Measurements from ENCODE around the gene CIPC.

- TF ChIP-seq CTCF (IDR thresholded peaks at IDR 0.05 in 2 of 3, conservative IDR thresholded peaks at IDR 0.05 in 1 of 3; ENCODE audit: borderline replicate concordance in 1 of 3, insufficient read depth in 1 of 3, low read depth in 2 of 3, low read length in 2 of 3) (no peak), TCF7L2 (IDR thresholded peaks at IDR 0.05; ENCODE audit: borderline replicate concordance, extremely low read depth, insufficient read depth, insufficient read length) (no peak), ZFX (IDR thresholded peaks at IDR 0.05) (no peak), EZH2phosphoT487 (IDR thresholded peaks at IDR 0.05; ENCODE audit: borderline replicate concordance) (no peak), POLR2A (IDR thresholded peaks at IDR 0.05; ENCODE audit: borderline replicate concordance, extremely low read depth, insufficient read depth, insufficient read length) (no peak), POLR2AphosphoS5 (IDR thresholded peaks at IDR 0.05; ENCODE audit: low read depth, low read length) (no peak), RAD21 (IDR thresholded peaks at IDR 0.05; ENCODE audit: low read depth) (no peak), EZH2 (IDR thresholded peaks at IDR 0.05) (no peak), SP1 (IDR thresholded peaks at IDR 0.05; ENCODE audit: low read depth) (no peak), YY1 (IDR thresholded peaks at IDR 0.05; ENCODE audit: extremely low read depth, insufficient replicate concordance, low read depth, low read length) (no peak), ELF1 (IDR thresholded peaks at IDR 0.05; ENCODE audit: borderline replicate concordance, low read depth) (no peak), SIN3A (IDR thresholded peaks at IDR 0.05; ENCODE audit: low read depth) (no peak)
- TF ChIP-seq, protein P1, sequence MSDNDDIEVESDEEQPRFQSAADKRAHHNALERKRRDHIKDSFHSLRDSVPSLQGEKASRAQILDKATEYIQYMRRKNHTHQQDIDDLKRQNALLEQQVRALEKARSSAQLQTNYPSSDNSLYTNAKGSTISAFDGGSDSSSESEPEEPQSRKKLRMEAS (IDR thresholded peaks at IDR 0.05) = no peak
- TF ChIP-seq, protein P2, sequence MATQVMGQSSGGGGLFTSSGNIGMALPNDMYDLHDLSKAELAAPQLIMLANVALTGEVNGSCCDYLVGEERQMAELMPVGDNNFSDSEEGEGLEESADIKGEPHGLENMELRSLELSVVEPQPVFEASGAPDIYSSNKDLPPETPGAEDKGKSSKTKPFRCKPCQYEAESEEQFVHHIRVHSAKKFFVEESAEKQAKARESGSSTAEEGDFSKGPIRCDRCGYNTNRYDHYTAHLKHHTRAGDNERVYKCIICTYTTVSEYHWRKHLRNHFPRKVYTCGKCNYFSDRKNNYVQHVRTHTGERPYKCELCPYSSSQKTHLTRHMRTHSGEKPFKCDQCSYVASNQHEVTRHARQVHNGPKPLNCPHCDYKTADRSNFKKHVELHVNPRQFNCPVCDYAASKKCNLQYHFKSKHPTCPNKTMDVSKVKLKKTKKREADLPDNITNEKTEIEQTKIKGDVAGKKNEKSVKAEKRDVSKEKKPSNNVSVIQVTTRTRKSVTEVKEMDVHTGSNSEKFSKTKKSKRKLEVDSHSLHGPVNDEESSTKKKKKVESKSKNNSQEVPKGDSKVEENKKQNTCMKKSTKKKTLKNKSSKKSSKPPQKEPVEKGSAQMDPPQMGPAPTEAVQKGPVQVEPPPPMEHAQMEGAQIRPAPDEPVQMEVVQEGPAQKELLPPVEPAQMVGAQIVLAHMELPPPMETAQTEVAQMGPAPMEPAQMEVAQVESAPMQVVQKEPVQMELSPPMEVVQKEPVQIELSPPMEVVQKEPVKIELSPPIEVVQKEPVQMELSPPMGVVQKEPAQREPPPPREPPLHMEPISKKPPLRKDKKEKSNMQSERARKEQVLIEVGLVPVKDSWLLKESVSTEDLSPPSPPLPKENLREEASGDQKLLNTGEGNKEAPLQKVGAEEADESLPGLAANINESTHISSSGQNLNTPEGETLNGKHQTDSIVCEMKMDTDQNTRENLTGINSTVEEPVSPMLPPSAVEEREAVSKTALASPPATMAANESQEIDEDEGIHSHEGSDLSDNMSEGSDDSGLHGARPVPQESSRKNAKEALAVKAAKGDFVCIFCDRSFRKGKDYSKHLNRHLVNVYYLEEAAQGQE (IDR thresholded peaks at IDR 0.05; ENCODE audit: low read depth) = no peak
These were observed 42.8 kb upstream of the CIPC start for GRCh38 chr14:77055306-77055705.
